Medulla oblongata (tissue), 1 donor: Measurements from ENCODE around the gene CD52.

ENCODE experiments used
- DNase-seq: peaks from one replicate; pipeline ENCODE4 v3.0.0-alpha.2; 2015; ENCODE audit errors: extremely low spot score

CD52 gene, protein sequence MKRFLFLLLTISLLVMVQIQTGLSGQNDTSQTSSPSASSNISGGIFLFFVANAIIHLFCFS

DNA sequence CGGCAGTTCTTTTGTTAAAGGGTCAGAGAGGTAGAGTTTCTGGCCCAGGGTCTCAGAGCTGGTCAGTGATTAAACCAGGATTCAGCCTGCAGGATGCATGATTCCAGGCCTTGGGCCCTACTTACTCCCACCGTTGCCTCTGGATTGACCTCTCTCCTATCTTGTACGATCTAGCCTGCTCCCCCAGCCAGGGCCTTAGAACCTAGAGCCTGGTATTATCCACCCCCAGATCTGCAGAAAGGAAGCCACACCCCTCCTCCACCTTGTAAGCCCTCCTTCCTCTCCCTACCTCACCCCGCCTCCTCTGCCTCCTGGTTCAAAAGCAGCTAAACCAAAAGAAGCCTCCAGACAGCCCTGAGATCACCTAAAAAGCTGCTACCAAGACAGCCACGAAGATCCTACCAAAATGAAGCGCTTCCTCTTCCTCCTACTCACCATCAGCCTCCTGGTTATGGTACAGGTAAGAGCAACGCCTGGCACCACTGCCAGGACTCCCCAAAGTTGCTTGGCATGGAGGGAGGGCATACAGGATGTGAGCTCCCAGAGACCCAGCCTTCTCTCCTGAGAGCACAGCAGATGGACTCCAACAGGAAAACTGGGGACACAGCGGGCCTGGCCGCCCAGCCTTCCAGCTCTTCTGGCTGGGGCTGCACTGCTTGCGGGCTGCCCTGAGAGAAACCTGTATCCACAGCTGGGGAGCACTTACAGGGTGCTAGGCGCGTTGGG, at the start of gene CD52:
TSS of gene CD52 (plus strand) at position 347 of the 726 bp plus-strand sequence. CDS start at position 407, 60 bp downstream.
- DNase-seq: no peak

DNA sequence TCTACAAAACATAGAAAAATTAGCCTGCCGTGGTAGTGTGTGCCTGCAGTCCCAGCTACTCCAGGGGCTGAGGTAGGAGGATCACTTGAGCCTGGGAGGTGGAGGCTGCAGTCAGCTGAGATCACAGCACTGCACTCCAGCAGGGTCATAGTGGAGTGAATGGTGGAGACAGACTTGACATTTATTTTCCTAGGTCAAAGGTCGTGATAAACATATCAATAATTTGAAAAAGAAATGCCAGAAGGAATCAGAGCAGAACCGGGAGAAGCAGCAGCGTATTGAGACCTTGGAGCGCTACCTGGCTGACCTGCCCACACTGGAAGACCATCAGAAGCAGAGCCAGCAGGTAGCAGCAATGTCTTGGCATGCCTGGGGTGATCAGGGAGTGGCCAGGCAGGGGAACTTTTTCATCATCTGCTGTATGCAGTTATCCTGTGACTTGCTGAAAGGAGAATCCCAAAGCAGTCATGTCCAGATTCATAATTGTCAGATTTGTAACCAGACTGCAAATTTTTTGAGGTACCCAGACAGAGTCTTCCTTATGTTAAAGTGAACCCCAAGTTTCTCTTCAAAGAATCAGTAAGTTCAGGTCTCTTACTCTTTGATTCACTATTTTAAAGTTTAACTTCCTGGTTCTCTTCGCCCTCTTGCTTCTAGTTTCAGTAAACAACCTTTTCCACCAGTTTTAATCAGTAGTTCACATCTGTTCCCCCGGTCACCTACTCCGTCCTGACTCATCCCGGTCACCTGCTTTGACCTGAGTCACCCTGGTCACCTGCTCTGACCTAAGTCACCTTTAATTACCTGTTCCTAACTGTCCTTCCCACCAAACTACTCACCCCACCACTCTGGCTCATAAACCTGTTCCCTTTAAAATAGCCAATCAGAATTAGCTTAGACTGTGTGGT, 49.2 kb upstream of the CD52 start:
- DNase-seq: no peak

DNA sequence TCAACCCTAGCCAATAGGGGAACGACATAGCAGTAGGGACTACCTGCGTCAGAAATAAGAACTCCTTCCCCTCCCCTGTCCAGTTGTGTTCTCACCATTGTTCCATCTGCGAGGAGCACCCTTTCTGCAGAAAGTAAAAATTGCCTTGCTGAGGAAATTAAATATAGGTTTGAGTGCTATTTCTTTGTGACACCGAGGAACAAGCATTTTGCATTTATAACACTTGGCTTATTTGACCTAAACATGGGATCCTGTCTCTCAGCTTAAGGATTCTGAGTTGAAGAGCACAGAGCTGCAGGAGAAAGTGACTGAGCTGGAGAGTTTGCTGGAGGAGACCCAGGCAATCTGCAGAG, 48.6 kb upstream of the CD52 start:
- DNase-seq: no peak

DNA sequence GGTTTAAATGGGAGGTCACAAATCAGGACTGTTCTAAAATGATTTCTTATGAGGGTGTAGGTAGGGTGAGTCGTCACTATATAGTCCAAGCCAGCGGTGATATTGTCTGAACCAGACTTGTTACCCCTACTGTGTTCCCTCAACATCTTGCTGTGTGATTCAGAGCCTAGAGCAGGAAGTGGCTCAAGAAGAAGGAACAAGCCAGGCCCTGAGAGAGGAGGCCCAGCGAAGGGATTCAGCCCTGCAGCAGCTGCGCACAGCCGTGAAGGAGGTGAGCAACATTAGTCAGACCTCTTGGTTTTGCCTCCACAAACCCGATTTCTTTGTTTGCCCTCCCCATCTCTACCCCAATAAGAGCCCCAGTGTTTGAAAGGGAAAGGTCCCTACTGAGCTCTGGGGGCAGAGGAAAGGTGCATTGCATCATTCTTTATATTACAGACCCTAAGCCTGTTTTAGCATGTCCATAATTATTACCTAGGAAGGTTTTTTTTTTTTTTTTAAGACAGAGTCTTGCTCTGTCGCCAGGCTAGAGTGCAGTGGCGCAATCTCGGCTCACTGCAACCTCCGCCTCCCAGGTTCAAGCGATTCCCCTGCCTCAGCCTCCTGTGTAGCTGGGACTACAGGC, 42.8 kb upstream of the CD52 start:
- peak; percentile 35 for DNase-seq

DNA sequence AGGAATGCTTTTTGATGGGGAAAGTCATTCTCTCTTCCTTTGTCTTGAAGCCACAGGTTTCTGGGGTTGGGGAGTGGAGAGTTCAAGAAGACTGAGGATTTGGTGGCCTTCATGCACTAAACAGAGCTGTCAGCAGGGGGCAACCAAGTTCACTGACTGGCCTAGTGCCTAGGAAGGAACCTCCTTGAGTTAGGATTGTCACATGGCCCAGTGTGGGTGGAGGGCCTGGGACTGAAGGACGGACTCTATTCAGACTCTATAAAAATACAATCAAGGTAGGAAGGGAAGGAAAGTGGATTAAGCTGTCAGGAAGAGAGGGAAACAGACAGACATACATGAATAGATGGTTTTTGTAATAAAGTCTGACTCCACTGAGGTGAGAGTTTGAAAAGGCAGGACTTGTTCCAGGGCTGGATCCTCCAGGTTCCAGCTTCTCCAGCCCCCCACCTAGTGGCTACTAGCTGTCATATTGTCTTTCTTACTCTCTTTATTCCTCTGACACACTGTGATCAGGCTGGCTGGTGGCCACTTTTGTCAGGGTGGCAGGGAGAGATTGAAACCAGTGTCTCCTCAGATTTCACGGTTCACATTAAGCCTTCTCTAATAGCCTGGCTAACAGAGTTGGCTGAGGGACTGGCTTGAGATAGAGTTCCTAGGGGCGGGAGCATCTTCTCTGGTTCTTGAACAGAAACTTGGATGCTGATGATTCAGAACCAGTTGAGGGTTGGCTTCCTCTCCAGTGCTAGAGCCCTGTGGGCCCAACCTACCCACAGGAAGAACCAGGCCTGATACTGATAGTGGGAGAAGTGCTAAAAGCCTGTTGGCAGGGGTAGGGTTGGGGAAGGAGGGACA, 42.0 kb upstream of the CD52 start:
- peak; percentile 96 for DNase-seq

DNA sequence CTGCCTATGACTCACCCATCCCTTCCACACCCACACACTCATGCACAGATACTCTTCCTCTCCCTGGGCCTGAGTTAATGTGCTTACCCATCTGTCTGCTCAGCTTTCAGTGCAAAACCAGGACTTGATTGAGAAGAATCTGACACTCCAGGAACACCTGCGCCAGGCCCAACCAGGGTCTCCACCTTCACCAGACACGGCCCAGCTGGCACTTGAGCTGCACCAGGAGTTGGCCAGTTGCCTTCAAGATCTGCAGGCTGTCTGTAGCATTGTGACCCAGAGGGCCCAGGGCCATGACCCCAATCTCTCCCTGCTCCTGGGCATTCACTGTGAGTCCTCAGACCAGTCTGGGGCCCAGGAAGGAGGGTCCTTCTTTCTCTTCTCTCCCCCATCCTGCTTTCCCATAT, 41.3 kb upstream of the CD52 start:
- no peak for DNase-seq

DNA sequence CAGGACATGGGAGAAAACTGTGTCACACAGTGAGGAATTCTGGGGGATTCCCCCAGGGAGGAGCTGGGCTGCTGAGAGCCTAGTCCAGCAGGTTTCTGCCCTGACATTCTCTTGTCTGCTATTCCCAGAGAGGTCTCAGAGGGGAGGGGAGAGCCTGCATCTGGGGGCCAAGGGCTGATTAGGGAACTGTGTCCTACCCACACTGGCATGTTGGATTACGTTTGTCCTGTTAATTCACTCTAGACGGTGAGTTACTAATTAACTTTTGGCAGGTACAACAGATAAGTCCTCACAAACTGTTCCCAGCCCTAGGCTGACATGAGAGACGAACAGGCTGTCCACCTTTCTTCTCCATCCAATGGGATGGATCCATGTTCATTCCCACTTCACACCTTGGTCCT, 40.5 kb upstream of the CD52 start:
- DNase-seq: no peak

DNA sequence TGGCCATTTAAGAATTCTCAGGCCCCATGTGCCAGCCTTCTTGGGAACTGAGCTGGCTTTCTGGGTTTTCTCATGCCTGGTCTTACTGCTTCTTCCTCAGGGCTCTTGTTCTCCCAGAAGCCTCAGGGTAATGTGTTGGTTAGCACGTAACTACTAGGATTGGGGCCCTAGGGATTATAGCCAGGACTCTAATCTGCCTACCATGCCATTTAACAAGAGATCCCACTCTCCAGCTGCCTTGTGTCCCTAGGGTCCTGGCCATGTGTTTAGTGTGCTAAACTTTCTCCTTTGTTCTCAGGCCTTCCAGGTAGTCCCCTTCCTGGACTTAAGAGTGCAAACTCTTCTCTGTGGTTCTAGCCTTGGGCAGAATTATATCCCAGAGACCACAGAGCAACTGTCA, 40.0 kb upstream of the CD52 start:
- DNase-seq: no peak

DNA sequence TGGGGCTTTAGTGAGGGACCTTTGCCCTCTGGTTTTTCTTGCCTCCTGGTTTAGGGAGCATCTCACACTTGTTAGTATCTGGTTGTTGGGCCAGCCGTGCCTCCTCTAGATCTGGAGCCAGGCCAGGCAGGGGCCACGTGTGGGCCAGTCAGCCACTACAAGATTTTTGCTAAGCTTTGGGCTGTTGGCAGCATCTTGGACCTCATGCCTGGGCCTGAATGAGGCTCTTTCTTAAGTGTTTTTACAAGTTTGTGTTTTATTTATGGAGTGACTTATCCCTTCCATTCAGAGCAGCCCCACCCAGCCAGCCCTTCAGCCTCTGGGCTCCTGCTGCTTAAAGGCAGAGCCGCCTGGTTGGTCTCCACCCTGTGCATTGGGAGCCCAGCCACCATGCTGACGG, 39.5 kb upstream of the CD52 start:
- peak; percentile 53 for DNase-seq

DNA sequence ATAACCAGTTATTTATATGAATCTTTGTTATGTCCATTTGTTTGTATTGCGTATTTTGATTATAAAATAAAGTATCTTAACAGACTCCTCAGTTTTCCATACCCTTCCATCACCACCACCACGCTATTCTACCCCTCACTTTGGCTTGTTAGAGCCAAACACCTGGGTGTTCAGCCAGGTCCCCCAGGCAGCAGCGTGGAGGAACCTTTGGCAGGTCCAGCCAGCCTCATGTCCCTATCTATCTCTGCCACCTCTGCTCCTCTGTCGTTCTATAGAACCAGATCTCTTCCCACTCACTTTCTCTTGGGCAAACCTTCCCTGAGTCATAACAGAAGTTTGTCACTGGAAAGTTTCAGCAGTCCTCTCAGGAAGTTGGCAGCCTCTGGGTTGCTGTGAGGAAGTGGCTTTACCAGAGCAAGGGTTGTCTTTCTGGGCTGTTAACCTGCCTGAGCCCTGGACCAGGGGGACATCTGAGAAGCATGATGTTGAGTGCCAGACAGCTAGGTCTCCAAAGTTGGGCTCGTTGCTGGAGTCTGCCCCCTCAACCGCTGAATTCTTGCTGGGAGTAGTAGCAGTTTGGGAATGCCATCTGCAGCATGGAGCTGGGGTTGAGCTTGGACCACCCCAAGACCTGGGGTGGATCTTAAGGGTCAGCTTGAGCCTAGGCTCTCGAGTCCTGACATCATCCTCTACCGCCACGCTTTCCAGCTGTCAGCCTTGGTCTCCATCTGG, 38.9 kb upstream of the CD52 start:
- peak; percentile 75 for DNase-seq

DNA sequence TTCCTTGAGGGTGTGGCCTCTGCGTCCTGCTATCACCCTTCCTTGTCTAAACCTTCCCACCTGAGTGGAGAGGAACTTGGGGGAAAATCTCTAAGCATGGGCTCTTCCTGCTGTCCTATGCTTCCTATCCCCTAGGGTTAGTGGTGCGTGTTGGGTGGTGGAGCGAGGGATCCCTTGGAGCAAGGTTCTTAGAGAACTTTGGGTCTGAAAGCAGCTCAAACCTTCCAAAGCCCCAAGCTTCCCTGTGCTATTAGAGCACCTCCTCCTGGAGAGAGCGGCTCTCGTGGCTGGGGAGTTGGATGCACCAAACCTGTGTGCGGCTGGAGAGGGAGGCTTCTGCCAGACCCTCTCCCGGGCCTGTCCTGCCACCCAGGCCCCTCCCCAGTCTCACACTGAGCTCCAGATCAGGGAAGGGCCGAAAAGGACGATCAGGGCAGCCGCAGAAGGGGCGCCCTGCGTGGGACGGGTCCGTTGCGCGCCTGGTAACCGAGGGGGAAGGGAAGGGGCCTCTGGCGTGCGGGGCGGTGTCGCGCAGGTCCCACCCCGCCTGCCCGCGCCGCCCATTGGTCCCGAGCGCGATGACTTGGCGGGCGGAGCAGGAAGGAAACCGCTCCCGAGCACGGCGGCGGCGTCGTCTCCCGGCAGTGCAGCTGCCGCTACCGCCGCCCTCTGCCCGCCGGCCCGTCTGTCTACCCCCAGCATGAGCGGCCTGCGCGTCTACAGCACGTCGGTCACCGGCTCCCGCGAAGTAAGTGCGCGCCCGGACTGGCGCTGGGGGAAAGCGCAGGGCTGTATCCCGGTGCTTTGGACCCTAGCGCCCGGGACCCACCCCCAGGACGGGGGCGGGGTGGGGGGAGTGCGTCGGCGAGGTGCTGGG, 38.1 kb upstream of the CD52 start, which contains the start of gene SH3BGRL3:
TSS of gene SH3BGRL3 (plus strand) at position 631 of the 877 bp plus-strand sequence. CDS start at position 701, 70 bp downstream.
- DNase-seq: peak; percentile 89

DNA sequence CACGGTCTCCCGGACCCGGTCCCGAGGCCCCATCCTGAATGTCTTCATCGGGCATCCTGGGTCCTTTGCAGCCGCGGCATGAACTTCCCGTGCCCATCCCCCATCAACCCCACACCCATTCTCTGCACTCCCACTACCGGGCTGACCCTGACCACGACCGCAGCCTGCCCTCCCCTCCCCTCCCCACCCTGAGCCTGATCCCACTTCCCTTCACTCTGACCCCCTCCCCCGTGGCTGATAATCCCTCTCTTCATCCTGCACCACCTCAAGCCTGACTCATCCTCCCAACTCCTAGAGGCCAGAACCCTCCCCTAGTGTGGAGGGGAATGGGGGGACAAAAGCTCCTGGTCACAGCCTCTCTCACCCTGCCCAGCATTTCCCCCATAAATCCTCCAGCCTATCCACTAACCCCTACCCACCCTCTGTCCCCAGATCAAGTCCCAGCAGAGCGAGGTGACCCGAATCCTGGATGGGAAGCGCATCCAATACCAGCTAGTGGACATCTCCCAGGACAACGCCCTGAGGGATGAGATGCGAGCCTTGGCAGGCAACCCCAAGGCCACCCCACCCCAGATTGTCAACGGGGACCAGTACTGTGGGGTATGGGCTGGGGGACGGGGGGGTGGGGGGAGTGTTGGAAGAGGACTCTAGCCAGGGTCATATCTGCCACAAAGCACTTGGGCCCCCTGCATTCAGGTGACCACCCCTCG, 37.3 kb upstream of the CD52 start:
- DNase-seq: no peak

DNA sequence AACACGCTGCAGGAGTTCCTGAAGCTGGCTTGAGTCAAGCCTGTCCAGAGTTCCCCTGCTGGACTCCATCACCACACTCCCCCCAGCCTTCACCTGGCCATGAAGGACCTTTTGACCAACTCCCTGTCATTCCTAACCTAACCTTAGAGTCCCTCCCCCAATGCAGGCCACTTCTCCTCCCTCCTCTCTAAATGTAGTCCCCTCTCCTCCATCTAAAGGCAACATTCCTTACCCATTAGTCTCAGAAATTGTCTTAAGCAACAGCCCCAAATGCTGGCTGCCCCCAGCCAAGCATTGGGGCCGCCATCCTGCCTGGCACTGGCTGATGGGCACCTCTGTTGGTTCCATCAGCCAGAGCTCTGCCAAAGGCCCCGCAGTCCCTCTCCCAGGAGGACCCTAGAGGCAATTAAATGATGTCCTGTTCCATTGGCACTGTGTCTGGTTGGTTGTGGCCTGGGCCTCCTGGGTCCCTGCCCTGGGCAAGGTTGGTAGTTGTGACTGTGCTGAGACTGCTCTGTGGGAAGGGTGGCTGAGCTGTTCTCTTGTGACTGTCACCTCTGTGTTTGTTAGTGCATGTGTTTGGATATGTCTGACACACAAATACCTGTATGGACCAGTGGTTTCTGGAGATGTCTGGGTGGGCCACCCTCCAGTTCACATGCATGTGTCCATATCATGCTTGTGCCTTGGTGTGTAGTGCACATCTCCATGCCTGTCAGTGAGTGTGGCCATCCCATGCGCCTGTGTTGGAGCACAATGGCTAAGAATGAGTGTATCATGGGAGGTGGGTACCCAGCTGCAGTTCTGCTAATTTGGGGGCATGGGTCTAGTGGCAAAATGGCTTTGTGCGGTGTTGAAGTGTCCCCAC, 36.4 kb upstream of the CD52 start:
- DNase-seq: no peak

DNA sequence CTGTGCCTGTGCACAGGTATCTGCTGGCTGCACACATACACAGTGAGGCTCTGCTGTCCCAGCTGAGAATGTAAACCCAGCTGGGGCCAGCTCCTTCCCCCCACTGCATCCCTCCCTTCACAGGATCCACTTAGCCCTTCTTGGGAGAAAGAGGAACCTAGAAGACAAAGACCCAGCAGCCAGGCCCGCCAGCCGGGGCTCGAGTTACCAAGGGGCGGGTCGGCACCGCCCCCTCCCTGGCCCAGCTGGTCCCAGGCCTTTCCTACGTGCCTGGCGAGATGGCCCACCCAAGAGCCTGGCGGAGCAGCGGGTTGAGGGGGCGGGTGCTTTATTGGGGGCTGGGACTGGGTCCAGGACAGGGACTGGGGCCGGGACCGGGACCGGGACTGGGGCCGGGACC, 35.8 kb upstream of the CD52 start:
- DNase-seq: no peak

DNA sequence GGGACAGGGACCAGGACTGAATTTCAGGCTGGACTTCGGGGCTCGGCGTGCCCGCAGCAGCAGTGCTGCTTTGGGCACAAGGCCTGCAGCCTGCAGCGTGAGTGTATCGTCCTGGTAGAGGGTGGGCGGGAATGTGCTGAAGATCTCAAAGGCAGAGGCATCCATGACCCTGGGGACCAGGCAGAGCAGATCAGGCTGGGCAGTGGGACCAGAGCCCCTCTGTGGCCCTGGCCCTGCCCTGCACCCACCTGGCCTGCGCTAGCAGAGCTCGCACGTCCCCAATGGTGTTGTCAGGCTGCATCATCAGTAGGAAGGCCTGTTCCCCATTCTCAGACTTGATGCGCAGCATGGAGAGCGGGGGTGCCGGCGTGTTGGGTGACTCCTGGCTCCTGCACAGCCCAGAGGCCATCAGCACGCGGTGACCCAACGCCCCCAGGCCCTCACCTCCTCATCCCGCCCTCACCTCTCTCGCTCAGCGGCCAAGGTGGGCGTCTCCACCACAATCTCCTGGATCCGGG, 35.3 kb upstream of the CD52 start:
- no peak for DNase-seq

DNA sequence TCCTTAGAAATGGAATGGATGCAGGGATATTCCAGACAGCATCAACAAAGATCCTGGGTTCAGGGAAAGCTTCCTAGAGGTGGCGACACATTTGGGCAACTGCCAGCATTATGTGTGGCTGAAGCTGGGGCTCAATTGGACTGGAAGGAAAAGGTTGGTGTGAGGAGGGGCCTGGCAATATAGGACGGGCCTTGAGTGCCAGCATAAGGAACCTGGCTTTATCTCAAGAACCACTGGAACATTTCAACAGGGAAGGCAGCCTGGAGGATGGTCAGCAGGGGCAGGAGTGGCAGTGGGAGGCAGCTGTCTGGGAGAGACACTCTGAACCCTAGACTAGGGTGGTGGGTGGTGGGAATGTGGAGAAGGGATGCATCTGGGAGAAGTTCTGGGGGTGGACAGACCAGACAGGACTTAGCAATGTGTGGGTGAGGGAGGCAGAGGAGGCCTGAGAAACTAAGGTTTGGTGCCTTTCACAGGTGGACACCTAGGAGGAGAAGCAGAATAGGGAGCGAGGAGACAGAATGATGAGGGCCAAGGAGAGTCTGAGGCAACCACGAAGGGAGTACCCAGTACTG, 34.4 kb upstream of the CD52 start:
- no peak for DNase-seq

DNA sequence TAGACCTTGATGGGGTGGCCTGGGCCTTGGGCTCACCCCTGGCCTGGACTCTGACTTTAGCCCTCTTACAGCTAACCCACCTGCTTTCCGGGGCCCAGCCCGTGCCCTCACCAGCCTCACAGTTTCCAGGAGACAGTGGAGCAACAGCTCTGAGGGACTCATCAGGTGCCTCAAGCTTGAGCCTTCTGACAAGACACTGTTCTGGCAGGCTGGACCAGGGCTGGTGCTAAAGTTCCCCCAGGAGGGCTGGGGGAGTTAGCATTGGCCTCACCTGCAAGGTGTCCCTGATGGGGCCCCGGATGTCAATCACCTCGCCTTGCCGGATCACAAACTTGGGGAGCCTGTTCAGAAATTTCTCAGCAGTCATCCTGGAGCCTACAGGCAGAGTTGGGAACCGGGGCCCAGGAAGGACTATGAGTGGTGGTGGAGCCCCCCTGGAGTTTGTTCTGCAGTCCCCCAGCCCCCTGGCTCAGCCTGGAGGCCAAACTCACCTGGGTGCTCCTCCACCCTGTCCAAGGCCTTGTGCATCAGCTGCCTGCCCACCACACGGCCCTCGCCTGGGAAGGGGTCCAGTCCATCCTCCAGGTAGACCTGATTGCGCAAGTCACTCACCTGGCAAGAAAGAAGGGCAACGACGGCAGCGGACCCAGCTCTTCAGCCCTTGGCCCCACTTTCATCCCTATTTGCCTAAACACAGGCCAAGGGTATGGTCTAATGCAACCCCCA, 33.7 kb upstream of the CD52 start:
- DNase-seq: no peak
